Adrenal gland (tissue), 5 donors: Measurements from ENCODE around the gene RAD51D.

Experiments used
- POLR2A ChIP-seq, 2 donors: fragments of 450-650 bp; IDR thresholded peaks; one replicate each; pipeline ENCODE4 v1.6.1; 2017; ENCODE audit warnings: antibody characterized with exemption in 2 of 2, mild to moderate bottlenecking in 2 of 2, moderate library complexity in 1 of 2
- TF ChIP-seq, protein P1 (sequence below), 6 experiments: fragments of 450-650 bp in 4 of 6; fragments of 200-600 bp in 2 of 6; sonication (generic) in 1 of 6; IDR thresholded peaks; 1 replicate in 5 of 6; 2 replicates in 1 of 6; pipeline versions ENCODE4 v1.5.1 to v1.8.0; 2016 to 2021; ENCODE audit warnings: antibody characterized with exemption in 6 of 6, mild to moderate bottlenecking in 2 of 6, moderate library complexity in 1 of 6
- donor health status: DM: no; HTN: no; CAD: no.

DNA sequence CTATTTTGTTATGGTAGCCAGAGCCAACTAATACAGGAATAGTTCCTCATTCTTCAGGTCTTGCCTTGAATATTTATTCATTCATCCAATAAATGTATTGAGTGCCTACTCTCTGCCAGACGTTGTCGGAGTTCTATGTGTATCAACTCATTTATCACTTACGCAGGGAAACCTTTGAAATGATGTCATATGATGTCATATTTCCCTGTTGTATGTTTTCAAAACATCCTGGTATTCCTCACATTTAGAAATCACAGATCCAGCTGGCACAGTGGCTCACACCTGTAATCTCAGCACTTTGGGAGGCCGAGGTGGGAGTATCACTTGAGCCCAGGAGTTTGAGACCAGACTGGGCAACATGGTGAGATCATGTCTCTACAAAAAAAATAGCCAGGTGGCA lies 25.2 kb upstream of the RAD51D start:
- TF ChIP-seq POLR2A (IDR thresholded peaks at IDR 0.05): no peak
- TF ChIP-seq, protein P1, sequence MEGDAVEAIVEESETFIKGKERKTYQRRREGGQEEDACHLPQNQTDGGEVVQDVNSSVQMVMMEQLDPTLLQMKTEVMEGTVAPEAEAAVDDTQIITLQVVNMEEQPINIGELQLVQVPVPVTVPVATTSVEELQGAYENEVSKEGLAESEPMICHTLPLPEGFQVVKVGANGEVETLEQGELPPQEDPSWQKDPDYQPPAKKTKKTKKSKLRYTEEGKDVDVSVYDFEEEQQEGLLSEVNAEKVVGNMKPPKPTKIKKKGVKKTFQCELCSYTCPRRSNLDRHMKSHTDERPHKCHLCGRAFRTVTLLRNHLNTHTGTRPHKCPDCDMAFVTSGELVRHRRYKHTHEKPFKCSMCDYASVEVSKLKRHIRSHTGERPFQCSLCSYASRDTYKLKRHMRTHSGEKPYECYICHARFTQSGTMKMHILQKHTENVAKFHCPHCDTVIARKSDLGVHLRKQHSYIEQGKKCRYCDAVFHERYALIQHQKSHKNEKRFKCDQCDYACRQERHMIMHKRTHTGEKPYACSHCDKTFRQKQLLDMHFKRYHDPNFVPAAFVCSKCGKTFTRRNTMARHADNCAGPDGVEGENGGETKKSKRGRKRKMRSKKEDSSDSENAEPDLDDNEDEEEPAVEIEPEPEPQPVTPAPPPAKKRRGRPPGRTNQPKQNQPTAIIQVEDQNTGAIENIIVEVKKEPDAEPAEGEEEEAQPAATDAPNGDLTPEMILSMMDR (IDR thresholded peaks at IDR 0.05): no peak
